Fibroblast of peridontal ligament (primary cell): ENCODE data around the gene XRCC1.
"Not testable (repeated sequence)": the region's sequence is repeated elsewhere in the genome, so short reads cannot be mapped to it uniquely, and the experiment has no call there.

ENCODE experiments used
- DNase-seq: peaks from one replicate; pipeline ENCODE4 v3.0.0-alpha.2; 2010; ENCODE audit errors: extremely low read depth

Gene XRCC1

GRCh38 chr19:43599635-43600295 lies 24.4 kb upstream of the XRCC1 start:
- no peak for DNase-seq

GRCh38 chr19:43598445-43599240 lies 23.3 kb upstream of the XRCC1 start:
- DNase-seq, result no peak

GRCh38 chr19:43597876-43598275 lies 22.5 kb upstream of the XRCC1 start:
- no peak for DNase-seq

- no peak for DNase-seq
Observed at GRCh38 chr19:43596842-43597461, 21.6 kb upstream of the XRCC1 start.

- DNase-seq, result peak; percentile 99
Observed at GRCh38 chr19:43595999-43596841, 20.9 kb upstream of the XRCC1 start, which contains the start of the genes IRGQ and ZNF576. Gene IRGQ (minus strand): TSS chr19:43596134. CDS start chr19:43595338, 796 bp downstream. Gene ZNF576 (plus strand): TSS chr19:43596595. CDS start chr19:43597109, 514 bp downstream.

- no peak for DNase-seq
Observed at GRCh38 chr19:43595605-43595998, 20.3 kb upstream of the XRCC1 start.

GRCh38 chr19:43594710-43595604 lies 19.6 kb upstream of the XRCC1 start:
- DNase-seq, result peak; percentile 50

- DNase-seq, result no peak
Observed at GRCh38 chr19:43594081-43594697, 18.9 kb upstream of the XRCC1 start.

GRCh38 chr19:43592800-43593350 lies 17.5 kb upstream of the XRCC1 start:
- no peak for DNase-seq

- DNase-seq, result no peak
Observed at GRCh38 chr19:43591904-43592772, 16.8 kb upstream of the XRCC1 start.

- no peak for DNase-seq
Observed at GRCh38 chr19:43589678-43590077, 14.4 kb upstream of the XRCC1 start.

GRCh38 chr19:43589277-43589676 lies 13.9 kb upstream of the XRCC1 start:
- no peak for DNase-seq

GRCh38 chr19:43587029-43587428 lies 11.7 kb upstream of the XRCC1 start:
- DNase-seq, result not testable (repeated sequence)

- no peak for DNase-seq
Observed at GRCh38 chr19:43586346-43586745, 11.0 kb upstream of the XRCC1 start.

- DNase-seq, result no peak
Observed at GRCh38 chr19:43584484-43584883, 9.2 kb upstream of the XRCC1 start.

- DNase-seq, result no peak
Observed at GRCh38 chr19:43582495-43582894, 7.2 kb upstream of the XRCC1 start.

- no peak for DNase-seq
Observed at GRCh38 chr19:43581467-43581866, 6.1 kb upstream of the XRCC1 start.

- DNase-seq, result no peak
Observed at GRCh38 chr19:43578787-43579186, 3.5 kb upstream of the XRCC1 start.
